Activated CD4-positive, alpha-beta T cell treated with anti-CD3 and anti-CD28 coated beads for 4 hours (primary cell): ENCODE results near the gene AP4S1.
"Not testable (repeated sequence)": the region's sequence is repeated elsewhere in the genome, so short reads cannot be mapped to it uniquely, and the experiment has no call there.

Experiments
- DNase-seq, 2 donors: peaks; one replicate each; pipeline ENCODE4 v3.0.0-alpha.2; 2020

The AP4S1 gene, protein sequence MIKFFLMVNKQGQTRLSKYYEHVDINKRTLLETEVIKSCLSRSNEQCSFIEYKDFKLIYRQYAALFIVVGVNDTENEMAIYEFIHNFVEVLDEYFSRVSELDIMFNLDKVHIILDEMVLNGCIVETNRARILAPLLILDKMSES

DNA sequence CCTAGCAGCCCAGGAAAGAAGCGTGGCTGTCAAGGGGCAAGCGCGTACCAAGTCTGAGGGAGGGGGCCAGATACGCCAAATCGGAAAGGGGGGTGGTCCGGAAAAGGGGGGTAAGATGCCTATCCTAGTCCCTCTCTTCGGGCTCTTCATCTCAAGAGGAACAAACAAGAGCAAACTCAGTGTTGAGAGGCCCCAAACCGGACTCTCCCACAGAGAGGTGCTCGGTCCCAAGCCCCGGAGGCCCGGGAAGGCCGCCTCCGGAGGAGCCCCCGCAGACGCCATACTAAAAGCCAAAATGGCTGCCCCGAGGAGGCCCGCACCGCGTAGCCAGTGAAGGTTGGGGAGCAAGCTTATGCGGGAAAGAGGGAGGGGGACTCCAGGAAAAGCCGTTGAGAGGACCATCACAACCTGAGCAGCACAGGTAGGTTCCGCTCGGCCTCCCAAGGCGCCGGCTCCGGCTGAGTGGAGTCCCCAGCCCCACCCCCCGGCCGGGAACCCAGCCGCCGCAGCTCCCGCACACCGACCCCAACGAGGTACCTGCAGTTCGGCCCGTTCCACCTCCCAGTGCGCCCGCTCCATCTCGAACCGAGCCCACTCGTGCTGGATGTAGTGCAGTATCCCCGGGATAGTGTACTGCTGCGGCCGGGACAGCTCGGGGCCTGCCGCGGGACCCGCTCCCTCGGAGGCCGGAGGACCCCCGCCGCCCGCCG is at the start of gene AP4S1:
AP4S1 (plus strand) TSS at position 283 of the 710 bp plus-strand sequence. CDS start 40,548 bp downstream, outside the sequence.
- peak; percentile 36 to 42 for DNase-seq

DNA sequence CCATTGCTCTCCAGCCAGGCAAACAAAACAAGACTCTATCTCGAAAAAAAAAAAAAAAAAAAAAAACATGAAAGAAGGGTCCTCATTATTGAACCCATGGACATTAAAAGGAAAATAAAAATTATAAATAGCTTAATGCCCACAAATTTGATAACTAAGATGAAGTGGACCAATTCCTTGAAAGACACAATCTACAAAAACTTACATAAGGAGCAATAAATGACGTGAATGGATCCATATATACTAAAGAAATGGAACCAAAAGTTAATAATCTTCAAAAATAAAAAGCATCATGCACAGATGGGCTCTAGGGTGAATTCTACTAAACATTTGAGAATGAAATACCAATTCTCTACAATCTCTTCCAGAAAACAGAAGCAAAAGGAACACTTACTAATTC is 47.7 kb upstream of the AP4S1 start:
- no peak for DNase-seq

GRCh38 chr14:30980106-30980704 is 45.2 kb upstream of the AP4S1 start:
- peak; percentile 51 to 56 for DNase-seq

- no peak for DNase-seq
Observed at GRCh38 chr14:30980980-30981379, 44.5 kb upstream of the AP4S1 start.

DNA sequence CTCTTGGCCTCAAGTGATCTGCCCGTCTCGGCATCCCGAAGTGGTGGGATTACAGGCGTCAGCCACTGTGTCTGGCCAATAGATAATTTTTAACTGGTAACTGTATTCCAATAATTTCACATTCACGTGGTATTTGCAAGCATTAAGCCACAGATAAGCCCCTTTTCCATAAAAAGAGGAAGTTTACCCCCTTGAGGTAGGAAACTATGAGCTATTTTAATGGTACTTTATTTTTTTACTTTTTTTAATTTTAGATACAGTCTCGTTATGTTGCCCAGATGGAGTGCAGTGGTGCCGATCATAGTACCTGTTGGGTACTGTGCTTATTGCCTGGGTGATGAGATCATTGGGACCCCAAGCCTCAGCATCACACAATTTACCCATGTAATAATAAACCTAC is 42.9 kb upstream of the AP4S1 start:
- no peak for DNase-seq

GRCh38 chr14:30983858-30984257 is 41.6 kb upstream of the AP4S1 start:
- DNase-seq, result no peak

DNA sequence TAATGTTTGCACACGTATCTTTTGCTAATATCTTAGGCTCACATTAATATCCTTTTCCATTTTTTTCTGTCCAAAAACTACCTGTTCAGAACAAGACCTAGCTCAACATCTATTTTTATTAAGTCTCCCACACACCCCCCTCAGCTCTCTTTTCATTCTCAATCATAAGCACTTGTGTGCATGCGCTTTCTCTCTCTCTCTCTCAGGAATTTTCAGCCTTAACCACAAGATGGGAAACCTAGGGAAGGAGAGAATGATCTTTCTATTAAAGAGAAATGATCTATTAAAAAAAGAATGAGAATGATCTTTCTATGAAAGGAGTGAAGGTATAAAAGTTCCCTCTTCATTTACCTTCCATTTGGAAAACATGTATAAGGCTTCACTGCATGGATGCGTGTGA is 39.7 kb upstream of the AP4S1 start:
- no peak for DNase-seq

- DNase-seq, result no peak
Observed at GRCh38 chr14:30988509-30988908, 36.9 kb upstream of the AP4S1 start.

DNA sequence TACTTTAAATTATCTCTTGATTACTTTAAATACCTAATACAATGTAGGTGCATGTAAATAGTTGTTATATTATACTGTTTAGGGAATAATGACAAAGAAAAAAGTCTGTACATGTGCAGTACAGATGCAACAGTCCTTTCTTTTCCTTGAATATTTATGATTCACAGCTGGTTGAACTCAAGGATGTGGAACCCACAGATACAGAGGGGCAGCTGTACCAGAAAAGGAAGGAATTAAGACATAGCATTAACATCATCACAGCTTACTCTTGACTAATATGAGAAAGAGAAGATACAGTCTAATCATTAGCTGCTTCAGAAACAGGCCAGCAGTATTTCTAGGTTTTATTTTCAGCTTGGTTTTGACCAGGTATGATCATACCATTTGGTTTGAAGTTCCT is 34.7 kb upstream of the AP4S1 start:
- no peak for DNase-seq

GRCh38 chr14:30991408-30991807 is 34.0 kb upstream of the AP4S1 start:
- DNase-seq, result no peak

DNA sequence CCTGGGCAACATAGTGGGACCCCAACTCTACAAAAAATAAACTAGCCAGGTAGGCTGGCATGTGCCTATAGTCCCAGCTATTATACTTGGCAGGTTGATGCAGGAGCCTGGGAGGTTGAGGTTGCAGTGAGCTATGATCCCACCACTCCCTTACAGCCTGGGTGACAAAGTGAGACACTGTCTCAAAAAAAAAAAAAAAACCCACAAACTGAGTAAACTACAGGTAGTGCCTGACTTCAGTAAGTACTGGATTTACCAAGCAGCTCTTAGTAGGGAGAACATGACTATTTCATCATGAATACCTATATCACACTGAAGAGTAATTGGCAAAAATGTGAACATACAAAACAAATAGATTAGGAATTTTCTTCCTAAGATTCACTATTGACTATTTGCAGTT is 32.4 kb upstream of the AP4S1 start:
- no peak for DNase-seq

DNA sequence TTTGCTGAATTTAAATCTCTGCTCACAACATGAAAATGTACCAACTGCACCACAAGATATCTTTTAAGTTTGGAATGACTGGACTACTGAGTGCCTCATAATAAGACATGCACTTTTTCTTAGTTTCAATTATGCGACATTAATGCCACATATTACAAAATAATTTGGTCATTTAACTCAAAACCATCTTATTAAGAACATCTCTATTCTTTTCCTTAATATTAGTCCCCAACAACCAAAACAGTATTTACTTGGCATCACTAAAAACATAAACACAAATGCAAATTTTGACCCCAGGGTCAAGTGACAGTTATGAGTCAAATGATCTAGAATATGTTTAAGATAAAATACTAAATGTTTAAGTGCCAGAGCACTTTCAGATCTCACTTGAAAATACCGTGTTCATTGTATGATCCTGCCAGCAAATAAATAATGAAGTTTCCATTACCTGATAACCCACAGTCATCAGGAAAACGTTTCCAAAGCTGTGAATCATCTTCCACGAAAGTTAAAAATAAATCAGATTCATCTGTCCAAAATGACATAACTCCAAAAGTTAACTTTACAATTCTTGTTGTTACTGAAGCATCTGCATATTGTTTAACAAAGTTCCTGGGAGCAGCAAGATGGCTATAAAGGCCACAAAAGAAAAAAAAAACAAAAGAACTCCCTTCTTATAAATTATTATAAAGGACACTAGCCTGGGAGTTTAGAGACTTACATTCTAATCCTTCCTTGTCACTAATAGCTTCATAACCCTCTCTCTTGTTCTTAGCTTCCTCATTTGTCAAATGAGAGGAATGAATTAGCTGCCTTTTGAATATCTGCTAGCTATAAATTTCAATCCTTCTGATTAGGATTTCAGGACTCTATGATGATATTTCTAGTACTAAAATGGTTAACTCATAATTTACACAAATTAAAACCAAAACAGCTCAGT is 30.5 kb upstream of the AP4S1 start:
- no peak for DNase-seq

- no peak for DNase-seq
Observed at GRCh38 chr14:30995689-30996088, 29.8 kb upstream of the AP4S1 start.

GRCh38 chr14:30996892-30997659 is 28.4 kb upstream of the AP4S1 start:
- DNase-seq, result no peak

DNA sequence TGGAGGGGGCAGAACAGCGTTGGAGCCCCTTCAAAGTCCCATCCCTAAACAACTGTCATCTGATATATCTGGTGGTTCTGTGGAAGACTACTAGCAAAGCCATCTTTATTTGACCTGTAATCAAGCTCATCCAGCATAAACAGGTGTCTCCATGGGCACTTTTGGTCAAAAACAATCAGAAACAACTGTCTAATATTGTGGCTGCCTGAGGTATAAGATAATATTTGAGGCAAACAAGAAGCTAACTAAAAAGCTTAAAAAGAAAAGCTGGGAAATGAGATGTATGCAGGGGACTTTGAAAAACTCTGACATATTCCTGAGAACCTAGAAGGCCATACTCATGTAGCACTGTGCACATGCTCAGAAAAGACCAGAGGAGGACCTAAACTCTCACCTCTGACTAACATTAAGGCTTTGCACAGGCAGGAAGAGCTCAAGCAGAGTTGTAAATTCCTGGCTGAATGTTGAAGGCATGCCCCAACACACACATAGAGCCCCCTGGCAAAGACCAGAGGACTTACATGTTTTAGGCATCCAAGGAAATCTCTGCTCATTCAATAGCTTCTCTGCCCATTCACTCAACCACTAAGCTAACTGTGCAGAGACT is 27.2 kb upstream of the AP4S1 start:
- DNase-seq, result no peak

DNA sequence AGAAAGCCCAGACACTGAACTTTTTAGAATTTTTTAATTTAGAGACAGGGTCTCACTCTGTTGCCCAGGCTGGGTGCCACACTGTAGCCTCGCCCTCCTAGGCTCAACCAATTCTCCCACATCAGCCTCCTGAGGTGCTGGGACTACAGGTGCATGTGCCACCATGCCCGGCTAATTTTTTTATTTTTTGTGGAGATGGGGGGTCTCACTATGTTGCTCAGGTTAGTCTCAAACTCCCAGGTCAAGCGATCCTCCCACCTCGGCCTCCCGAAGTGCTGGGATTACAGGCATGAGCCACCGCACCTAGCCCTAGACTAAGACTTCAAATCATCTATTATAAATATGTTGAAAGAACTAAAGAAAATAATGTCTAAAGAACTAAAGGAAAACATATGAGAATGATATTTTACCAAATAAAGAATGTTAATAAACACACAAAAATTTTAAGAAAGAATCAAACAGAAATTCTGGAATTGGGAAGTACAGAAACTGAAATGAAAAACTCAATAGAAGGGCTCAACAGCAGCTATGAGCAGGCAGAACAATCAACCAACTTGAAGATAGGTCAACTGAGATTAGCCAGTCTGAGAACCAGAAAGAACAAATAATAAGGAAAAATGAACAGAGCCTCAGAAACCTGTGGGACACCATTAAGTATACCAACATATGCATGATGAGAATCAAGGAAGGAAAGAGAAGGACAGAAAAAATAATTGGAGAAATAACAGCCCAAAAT is 26.2 kb upstream of the AP4S1 start:
- no peak for DNase-seq

DNA sequence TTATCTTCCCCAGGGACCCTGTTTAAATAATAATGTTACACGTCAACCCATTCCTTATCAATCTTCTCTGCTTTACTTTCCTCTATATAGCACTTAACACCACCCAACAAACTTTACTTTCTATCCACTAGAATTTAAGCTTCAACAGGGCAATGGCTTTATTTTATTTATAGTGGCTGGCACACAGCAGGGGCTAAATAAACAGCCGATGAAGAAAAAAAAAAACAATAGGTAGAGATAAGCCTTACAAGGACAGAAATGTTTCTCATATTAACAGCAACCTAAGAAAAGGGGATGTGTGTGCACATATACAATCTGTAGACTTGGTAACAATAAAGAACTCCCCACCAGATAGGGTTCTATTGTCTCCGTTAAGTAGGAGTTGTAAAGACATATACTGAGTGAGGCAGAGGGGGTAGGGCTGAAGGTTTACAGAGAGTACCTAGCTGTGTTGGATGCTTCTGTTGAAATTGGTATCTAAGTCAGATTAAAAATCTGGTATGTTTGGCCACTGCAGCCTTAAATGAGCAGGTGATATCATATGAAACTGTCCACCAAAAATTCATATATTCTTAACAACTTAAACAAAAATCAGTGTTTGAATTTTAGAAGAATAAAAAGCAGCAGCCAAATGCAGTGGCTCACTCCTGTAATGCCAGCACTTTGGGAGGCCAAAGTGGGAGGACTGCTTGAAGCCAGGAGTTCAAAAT is 24.7 kb upstream of the AP4S1 start:
- no peak for DNase-seq

- no peak for DNase-seq
Observed at GRCh38 chr14:31001339-31001658, 24.1 kb upstream of the AP4S1 start.

- no peak for DNase-seq
Observed at GRCh38 chr14:31003284-31003683, 22.2 kb upstream of the AP4S1 start.

GRCh38 chr14:31004007-31004406 is 21.4 kb upstream of the AP4S1 start:
- not testable (repeated sequence) for DNase-seq

DNA sequence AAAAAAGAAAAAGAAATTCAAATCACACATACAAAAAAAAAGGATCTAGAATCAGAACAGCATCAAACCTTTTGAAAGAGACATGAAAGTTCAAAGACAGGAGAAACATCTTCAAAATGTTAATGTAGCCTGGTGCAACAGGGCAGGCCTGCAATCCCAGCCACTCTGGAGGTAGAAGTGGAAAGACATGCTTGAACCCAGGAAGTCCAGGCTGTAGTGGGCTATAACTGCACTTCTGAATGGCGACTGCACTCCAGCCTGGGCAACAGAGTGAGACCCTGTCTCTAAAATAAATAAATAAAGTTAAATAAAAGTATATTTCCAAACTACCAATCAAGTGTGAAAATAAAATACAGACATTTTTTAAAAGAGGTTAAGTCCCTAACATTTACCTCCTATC is 18.7 kb upstream of the AP4S1 start:
- DNase-seq, result no peak
